D721Med (cell line): Measurements from ENCODE around the gene RCSD1.

Experiments
- DNase-seq: peaks from one replicate; pipeline ENCODE4 v3.0.0; 2011; ENCODE audit warnings: low spot score; ENCODE audit not compliant: insufficient read length
- FAIRE-seq: peaks from 2 replicates; lab custom pipeline; 2011; peaks lifted over from hg19 to GRCh38; lab: Jason Lieb, UNC
- TF ChIP-seq, protein P1 (sequence below): IDR thresholded peaks from 2 replicates; pipeline ENCODE4 v1.5.1; 2012; ENCODE audit warnings: mild to moderate bottlenecking, control low read depth; ENCODE audit not compliant: insufficient read depth; ENCODE audit errors: missing control alignments

The RCSD1 gene

DNA sequence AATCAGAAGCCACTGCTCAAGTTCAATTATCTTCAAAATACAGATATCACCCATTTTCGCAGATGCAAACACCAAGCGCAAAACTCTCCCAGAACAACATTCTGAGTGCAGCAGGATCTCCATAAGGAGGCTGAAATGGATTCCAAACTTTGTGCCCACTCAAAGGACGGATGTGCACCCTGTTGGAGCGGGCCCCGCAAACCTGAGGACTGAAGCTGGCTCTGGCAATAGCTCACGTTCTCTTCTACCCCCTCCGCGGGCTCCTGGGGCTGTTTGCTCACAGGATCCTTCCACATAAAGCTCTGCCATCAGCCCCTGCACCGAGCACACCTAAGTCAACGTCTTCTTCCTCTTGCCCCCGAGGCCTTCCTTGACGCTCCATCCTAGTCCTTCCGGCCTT, 11.7 kb upstream of the RCSD1 start:
- FAIRE-seq = no peak
- DNase-seq = no peak
- TF ChIP-seq, protein P1, sequence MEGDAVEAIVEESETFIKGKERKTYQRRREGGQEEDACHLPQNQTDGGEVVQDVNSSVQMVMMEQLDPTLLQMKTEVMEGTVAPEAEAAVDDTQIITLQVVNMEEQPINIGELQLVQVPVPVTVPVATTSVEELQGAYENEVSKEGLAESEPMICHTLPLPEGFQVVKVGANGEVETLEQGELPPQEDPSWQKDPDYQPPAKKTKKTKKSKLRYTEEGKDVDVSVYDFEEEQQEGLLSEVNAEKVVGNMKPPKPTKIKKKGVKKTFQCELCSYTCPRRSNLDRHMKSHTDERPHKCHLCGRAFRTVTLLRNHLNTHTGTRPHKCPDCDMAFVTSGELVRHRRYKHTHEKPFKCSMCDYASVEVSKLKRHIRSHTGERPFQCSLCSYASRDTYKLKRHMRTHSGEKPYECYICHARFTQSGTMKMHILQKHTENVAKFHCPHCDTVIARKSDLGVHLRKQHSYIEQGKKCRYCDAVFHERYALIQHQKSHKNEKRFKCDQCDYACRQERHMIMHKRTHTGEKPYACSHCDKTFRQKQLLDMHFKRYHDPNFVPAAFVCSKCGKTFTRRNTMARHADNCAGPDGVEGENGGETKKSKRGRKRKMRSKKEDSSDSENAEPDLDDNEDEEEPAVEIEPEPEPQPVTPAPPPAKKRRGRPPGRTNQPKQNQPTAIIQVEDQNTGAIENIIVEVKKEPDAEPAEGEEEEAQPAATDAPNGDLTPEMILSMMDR = no peak

DNA sequence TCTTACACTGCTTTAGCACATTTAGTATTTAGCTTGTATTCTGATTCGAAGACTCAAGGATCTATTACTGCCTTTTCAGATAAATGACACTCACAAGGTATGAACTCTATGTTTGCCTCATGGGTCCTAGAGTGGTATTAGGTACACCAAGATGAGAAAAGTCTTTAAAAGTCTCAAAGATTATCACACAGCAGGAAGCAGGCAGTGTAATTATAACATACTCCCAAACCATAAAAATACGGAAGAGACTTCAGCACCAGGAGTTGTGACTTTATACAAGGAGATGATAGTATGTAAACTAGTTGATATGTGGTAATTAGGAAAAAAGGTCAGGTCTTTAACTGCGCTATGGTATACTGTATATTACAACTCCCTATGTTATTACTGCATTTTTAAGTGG, 11.2 kb upstream of the RCSD1 start:
- DNase-seq = no peak
- TF ChIP-seq, protein P1 = no peak
- FAIRE-seq = no peak

DNA sequence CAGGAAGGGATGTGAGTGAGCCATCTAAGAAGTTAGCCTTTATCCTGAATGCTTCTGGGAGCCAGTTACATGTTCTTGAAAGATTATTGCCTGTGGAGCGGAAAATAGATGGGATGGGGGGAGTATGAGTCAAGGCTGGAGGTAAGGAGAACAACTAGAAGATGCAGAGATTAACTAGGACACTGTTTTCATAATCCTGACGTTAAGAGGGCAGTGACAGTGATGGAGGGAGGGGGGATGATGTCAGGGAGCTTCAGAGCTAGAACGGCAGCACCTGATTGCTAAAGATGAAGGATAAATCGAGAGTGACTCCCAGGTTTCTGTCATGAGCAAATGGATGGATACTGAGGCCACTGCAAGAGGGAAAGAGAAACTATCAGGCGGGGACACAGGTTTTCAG, 10.0 kb upstream of the RCSD1 start:
- no peak for FAIRE-seq
- TF ChIP-seq, protein P1 = no peak
- DNase-seq = no peak

DNA sequence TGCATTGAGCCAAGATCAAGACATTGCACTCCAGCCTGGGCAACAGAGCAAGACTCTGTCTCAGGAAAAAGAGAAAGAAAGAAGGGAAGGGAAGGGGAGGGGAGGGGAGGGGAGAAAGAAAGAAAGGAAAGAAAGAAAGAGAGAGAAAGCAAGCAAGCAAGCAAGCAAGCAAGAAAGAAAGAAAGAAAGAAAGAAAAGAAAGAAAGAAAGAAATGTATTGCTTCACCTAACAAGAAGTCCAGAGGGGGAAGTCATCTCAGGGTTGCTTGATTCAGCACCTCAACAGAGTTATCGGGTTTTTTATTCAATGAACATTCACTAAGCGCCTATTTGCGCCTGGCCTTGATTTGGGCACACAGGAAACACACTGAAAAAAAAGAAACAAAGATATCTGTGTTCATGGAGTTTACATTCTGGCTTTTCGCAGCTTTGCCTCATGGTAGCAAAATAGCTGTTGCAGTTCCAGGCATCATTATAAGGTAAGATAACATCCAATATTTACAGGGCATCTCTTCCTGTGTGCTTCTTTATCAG, 8.2 kb upstream of the RCSD1 start:
- DNase-seq = no peak
- FAIRE-seq = no peak
- TF ChIP-seq, protein P1 = no peak

DNA sequence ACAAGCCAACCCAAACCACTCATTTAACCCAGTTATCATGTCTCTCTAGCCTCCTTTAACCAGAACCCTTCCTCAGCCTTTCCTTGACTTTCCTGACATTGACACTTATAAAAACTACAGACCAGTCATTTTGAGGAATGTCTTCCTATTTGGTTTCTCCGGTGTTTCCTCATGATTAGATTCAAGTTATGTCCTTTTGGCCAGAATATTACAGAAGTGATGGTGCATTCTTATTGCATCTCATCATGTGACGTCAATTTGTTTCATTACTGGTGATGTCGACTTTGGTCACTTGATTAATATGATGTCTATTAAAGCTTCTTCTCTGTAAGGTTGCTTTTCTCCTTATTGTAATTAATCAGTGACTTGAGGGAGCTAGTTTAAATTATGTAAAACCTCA, 6.1 kb upstream of the RCSD1 start:
- no peak for DNase-seq
- FAIRE-seq = peak; percentile 51
- TF ChIP-seq, protein P1 = no peak

DNA sequence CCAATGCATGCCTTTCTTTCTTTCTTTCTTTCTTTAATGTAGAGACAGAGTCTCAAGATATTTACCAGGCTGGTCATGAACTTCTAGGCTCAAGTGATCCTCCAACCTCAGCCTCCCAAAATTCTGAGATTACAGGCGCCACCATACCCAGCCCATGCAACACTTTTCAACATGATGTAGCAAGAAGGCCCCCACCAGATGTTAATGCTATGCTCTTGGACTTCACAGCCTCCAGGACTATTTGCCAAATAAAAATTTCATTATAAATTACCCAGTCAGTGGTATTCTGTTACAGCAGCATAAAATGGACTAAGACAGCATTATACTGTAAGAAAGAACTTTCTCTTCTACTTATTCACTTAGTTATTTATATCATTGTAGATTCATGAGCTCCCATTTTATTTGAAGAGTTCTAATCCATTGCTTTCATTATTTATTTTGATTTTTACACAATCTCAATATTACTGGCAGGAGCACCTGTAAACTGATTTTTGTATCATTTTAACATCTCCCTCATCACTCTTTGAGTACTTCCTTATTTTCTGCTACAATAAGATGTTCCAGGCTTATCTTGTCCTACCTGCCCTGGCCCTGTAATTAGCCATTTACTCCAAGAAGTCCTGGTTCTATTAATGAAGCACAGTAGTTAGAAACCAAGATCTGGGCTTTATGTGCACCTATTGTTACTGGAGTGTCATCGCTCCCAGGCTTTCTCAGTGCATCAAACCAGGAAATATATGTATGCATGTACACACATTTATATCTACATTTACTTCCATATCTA, 4.8 kb upstream of the RCSD1 start:
- DNase-seq = no peak
- no peak for FAIRE-seq
- TF ChIP-seq, protein P1 = no peak

DNA sequence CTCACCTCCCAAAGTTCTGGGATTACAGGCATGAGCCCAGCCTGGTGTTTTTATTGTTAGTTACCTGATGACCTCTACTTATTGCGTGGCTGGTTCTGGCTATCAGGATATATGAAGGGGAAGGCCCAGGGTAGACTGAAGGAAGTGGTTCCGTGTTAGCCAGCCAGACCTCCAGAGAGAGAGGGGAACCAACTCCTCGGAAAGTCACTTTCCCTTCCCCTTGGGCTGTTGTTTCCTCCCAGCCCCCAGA, 2.5 kb upstream of the RCSD1 start:
- TF ChIP-seq, protein P1 = no peak
- DNase-seq = no peak
- no peak for FAIRE-seq
